Tongue (tissue), 2 donors: ENCODE data around the gene SPEF1. TPM values are rescaled to one million over a fixed set of nuclear protein-coding genes. Genes with fewer than 3 reads are reported as not detected.
"Not testable (repeated sequence)": the region's sequence is repeated elsewhere in the genome, so short reads cannot be mapped to it uniquely, and the experiment has no call there.

ENCODE experiments used
- DNase-seq: peaks from one replicate; pipeline ENCODE4 v3.0.0-alpha.2; 2015
- total RNA-seq: library from RNA; depleted of rRNA; stranded (reverse); fragments of >200 nt; gene quantifications from one replicate; pipeline ENCODE4 v1.2.3, GENCODE V29; 2014

SPEF1 gene
- total RNA-seq, 1 donor from 2014 or later = not detected

DNA sequence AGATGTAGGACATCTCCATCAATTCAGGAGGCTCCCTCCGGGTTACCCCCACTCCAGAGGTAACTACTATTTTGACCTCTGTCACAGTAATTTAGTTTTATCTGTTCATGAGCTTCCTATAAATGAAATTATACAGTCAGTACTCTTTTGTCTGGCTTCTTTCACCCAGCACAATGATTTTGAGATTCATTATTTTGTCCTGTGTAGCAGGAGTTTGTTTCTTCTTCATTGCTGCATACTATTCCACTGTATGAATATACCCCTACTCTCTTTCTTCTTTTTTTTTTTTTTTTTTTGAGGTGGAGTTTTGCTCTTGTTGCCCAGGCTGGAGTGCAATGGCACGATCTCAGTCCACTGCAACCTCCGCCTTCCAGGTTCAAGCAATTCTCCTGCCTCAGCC is 27.3 kb upstream of the SPEF1 start:
- DNase-seq = no peak

DNA sequence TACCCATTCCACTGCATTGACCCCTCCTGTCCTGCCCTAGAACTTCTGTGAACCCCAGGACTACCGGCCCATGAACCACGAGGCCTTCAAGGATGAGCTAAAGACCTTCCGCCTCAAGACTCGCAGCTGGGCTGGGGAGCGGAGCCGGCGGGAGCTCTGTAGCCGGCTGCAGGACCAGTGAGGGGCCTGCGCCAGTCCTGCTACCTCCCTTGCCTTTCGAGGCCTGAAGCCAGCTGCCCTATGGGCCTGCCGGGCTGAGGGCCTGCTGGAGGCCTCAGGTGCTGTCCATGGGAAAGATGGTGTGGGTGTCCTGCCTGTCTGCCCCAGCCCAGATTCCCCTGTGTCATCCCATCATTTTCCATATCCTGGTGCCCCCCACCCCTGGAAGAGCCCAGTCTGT is 23.5 kb upstream of the SPEF1 start:
- no peak for DNase-seq

DNA sequence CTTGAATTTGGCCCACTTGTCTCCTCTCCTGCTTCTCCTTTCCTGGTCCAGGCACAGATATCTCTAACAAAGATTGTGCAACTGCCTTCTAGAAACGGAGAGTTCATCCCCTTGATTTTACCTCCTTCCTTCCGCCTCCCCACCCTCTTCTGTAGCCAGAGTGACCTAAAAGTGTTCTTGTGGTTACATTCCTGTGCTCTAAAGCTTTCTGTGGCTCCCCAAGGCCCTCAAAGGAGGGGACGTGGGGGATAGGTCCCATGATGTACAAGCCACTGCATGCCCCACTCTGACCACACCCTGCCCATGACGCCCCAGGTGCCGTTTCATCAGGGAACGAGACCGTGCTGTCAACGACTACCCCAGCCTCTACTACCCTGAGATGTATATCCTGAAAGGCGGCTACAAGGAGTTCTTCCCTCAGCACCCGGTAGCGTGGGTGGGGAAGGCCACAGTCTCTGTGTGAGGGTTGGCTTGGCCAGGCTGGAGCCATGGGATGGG is 23.1 kb upstream of the SPEF1 start:
- DNase-seq = no peak

DNA sequence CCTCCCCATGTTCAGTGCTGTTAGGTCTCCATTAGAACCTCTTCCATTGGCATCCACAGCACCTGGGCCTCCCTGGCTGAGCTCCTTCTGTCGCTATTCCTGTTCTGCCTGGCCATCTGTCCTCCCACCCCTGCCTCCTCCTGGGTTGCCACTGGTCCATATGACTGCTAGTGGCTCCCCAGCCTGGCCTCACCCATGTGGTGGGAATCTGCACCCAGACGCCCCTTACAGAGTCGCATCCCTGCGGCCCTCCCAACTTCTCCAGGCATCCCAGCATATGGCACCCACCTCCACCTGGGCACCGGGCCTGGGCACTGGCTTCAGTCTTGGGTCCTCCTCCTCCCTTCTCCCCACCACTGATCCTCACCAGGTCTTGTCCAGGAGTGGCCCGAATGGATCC is 22.6 kb upstream of the SPEF1 start:
- no peak for DNase-seq

DNA sequence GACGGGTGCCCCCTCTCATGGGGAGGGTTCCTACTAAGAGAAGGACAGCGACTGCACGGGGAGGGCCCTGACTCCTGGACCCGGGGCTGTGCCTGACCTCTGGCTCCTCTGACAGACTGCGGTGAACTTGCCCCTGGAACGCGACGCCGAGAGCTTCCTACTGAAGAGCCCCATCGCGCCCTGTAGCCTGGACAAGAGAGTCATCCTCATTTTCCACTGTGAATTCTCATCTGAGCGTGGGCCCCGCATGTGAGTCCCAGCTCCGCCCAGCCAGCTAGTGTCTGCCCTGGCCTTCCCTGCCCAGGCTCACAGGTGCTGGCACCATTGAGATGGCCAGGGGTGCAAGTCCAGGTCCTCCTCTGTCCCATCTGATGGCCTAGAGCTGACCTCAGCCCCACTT is 22.0 kb upstream of the SPEF1 start:
- no peak for DNase-seq

DNA sequence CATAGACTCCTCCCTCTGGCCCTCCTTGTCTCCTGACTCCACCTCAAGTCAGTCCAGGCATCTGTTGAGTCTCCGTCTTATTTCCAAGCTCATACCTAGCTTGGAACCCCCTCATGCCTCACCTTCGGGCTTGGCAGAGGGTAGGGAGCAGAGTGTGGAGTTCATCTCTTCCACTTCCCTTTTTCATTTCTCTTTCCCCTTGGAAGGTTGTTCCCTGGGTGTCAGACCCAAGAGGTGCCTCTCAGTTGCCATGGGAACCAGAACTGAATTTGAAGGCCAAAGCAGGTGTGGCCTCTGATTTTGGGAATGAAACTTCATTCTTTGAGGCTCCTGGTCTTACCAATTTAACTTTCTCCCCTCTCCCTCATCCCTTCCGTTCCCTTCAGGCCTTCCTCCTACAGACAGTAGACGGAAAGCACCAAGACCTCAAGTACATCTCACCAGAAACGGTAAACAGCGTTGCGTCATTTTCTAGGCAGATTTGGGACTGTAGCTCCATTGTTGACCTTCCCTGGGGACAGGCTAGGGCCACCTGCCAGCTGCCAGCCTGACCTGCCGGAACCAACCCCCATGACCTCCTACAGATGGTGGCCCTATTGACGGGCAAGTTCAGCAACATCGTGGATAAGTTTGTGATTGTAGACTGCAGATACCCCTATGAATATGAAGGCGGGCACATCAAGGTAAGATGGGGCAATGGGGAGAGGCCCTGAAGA is 21.4 kb upstream of the SPEF1 start:
- no peak for DNase-seq

DNA sequence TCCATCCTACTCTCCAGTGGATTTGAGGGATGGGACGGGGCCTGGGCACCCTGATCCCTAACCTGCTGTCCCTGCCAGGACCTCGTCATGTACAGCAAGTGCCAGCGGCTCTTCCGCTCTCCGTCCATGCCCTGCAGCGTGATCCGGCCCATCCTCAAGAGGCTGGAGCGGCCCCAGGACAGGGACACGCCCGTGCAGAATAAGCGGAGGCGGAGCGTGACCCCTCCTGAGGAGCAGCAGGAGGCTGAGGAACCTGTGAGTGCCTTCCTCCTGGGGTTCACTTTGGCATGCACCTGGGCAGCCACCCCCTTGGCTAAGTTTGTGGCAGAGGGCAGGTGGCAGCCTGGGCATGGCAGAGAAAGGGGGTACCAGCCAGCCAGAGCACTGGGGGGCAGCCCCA is 20.6 kb upstream of the SPEF1 start:
- no peak for DNase-seq

DNA sequence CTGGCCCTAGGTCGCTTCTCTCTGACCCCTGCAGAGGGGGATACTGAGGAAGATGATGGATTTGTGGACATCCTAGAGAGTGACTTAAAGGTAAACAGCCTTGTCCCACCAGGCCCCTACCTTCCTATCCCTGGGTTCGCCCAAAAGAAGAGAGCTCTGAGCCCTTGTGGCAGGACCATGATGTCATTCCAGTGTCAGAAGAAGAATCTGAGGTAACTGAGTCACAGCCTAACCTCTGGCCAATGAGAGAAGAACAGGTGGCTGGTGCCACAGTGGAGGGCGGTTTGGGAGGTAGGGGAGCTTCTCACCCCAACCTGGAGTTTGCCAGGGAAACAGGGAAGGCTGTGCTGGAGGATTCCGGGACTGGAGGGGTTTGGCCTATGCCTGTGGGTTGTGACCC is 20.1 kb upstream of the SPEF1 start:
- no peak for DNase-seq

DNA sequence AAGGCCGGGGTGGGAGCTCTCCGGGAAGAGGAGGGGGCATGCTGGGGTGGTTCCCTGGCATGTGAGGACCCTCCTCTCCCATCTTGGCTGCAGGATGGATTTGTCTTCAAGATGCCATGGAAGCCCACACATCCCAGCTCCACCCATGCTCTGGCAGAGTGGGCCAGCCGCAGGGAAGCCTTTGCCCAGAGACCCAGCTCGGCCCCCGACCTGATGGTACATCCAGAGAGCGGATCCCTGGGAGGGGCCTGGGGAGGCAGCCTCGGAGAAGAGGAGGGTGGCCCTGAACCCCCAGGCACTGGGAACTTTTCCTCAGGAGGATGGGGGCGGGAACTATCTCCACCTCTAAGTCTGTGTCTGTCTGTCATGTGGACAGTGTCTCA is 19.6 kb upstream of the SPEF1 start:
- no peak for DNase-seq

DNA sequence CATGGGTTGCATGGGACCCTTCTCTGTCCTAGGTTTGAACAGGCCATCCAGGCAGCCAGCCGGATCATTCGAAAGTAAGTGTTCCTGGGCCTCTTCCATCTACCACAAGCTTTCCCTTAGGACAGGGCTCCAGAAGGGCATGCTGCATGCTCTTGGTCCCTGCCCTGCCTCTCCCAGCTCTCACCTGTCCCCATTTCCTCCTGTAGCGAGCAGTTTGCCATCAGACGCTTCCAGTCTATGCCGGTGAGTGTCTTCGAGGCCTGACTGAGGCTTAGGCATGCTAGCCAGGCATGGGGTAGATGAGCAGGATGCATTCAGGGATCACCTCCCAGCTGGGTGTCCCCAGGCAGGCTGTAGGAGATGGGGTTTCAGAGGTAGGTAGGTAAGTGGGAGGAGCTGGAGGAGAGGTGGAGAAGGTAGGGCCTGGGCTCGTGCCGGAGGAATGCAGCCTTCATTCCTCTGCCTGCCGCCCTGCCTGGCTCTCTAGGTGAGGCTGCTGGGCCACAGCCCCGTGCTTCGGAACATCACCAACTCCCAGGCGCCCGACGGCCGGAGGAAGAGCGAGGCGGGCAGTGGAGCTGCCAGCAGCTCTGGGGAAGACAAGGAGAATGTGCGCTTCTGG is 19.1 kb upstream of the SPEF1 start:
- no peak for DNase-seq

DNA sequence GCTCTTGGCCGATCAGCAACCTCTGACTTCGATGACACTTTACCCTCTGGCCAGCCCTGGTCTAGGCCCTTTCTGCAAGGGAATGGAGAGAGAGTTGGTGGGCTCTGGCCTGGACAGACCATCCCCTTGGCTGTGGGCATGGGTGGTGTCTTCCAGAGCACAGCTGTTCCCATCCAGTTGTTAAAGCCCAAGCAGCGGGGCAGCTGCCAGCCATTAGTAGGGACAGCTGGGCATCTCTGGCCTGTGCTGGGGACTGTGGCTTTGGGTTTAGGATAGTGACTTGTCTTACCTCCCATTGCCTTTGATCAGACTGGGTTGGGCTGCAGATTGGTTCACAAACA is 17.6 kb upstream of the SPEF1 start:
- peak; percentile 96 for DNase-seq

DNA sequence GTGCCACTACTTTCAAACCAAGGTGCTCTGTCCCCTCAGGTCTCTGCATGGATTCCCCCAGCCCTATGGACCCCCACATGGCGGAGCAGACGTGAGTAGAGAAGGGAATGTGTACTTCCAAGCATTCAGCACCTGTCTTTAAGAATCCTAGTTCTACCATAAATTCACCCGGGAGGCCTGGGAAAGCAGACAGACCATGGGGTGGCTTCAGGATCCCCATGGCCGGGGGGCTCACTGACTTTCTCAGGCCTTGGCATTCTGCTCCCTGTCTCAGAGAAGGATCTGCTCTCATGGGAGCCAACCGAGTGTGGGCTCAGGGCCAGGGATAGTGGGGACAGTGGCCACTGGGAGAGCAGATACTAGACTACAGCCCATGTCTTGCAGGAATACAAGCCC is 17.1 kb upstream of the SPEF1 start:
- DNase-seq = no peak

DNA sequence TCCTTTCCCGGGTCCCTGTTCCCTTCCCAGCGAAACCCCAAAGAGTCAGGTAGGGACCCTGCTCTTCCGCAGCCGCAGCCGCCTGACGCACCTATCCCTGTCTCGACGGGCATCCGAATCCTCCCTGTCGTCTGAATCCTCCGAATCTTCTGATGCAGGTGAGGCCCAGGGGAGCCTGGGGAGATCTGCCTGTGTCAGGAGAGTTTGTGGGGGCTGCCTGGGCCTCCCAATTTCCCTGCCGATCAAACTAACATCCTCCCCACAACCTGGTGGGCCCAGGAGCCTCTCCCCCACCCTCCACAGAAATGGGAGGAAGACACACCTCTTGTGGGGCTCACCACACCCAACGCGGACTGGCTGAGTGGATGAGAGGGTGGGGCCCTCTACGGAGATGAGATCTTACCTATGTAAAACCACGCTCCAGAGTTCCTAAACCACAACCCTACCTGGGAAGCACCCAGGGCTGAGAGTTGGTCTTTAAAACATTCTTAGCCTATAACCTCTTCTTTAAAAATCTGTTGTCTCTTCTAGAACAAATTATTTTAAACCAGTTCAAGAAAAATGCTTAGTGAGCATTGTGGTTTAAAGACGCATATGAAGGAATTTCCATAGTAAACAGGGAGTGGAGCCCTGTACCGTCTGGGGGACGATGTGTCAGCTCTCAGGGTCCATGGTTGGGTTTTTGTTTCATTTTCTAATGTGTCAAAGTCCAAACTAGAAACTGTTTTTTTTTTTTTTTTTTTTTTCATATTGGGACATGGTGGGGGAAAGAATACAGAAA is 16.5 kb upstream of the SPEF1 start:
- DNase-seq = no peak

DNA sequence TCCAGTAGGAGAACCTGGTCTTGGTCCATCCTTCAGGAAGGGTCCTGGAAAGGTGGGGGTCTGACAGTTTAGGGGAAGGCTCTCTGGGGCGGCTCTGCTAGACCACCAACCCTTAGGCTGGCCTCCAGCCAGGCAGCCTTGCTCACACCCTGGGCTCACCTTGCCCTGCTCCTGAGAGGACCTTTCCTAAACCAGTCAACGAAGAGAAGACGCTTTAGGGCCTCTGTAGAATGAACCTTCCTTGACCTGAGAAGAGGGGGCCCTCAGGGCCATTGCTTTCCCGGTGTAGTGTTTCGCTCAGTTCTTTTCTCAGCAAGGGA is 15.9 kb upstream of the SPEF1 start:
- DNase-seq = no peak

DNA sequence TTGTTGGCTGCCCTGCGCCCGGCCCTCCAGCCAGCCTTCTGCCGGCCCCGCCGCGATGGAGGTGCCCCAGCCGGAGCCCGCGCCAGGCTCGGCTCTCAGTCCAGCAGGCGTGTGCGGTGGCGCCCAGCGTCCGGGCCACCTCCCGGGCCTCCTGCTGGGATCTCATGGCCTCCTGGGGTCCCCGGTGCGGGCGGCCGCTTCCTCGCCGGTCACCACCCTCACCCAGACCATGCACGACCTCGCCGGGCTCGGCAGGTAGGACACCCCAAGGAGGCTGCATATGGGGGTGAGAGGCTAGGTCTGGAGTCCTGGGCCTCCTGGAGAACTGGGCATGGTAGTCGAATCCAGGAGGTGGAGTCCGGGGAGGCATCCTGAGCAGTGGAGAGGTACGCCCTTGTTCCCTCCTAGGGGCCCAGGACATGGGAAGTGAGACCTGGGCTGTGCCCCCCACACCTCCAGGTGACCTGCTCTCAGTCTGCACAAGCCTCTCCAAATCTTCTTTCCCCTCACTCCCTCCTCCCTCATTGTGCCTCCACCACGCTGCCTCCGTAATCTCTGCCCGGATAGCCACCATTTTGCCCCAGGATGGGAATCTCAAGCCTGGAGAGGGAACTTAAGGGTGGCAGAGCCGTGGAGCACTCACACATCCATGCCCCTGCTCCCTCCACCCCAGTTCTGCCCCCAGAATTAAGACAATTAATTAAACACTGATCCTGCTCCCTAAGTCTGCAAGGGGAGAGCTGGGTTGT is 15.4 kb upstream of the SPEF1 start:
- no peak for DNase-seq

DNA sequence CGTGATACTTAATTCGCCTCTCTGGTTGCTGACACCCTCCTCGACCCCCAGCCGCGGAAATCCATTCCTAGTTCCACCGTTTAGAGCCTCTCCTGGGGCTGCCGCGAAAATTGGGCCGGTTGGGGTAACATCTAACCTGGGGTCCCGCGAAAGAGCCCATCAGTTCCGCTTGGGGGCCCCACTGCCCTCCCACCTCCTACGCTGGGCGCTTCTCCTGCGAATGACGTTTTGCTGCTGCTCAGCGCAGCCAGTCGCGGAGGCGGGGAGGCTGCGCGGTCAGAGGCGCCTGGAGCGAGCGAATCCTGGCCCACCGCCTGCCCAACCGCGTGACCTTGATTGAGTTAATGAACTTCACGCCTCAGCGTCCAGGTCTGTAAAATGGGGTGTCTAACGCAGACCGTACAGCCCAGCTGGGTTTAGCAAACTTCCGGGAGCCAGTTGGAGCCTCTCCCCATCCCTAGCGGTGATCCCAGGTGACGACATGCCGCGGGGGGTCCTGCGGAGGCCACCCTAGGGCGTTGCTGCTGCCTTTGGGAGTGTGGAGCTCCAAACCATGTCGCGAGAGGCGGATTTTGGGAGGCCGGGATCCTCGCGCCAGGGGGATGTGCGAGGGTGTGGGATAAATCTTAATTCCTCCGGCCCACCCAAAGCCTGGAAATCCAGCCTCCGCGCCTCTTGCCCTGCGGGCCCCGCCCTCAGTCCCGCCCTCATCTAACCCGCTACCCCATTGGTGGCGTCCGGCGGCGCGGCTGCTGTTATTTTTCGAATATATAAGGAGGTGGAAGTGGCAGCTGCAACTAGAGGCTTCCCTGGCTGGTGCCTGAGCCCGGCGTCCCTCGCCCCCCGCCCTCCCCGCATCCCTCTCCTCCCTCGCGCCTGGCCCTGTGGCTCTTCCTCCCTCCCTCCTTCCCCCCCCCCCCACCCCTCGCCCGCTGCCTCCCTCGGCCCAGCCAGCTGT is 14.5 kb upstream of the SPEF1 start, which contains the start of gene CDC25B:
Gene CDC25B (plus strand): TSS at position 800 of the 958 bp plus-strand sequence. CDS start 222 bp downstream, outside the sequence.
- peak; percentile 99 for DNase-seq

DNA sequence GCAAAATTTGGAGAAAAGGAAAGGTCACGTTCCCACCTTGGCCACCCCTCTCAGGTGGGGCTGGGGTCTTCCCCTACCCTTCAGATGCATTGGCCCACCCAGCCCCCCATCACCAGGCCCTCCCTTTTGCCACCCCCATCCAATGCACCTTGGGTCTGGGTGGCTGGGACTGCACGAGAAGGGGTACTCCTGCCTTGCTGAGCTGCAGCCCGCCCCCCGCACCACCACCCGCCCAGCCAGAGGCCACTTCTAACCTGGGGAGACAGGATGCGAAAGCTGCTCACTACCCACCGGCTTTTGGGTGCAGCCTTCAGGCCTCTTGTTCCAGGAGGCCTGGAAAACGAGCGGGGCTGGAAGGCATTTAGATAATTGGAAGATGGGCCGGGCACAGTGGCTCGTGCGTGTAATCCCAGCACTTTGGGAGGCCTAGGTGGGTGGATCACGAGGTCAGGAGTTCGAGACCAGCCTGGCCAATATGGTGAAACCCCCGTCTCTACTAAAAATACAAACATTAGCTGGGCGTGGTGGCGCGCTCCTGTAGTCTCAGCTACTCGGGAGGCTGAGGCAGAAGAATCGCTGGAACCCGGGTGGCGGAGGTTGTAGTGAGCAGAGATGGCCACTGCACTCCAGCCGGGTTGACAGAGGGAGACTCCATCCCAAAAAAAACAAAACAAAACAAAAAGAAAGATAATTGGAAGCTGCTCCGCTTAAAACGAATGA is 13.6 kb upstream of the SPEF1 start:
- DNase-seq = no peak

DNA sequence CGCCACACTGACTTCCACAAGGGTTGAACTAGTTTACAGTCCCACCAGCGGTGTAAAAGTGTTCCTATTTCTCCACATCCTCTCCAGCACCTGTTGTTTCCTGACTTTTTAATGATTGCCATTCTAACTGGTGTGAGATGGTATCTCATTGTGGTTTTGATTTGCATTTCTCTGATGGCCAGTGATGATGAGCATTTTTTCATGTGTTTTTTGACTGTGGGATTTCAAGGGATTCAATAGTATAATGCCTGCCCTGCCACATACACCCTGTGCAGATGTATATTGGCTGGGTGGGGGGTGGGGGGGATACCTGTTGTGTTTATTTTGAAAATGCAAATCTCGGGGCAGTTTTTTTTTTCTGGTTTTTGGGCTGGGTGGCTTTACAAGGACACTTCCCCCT is 12.9 kb upstream of the SPEF1 start:
- not testable (repeated sequence) for DNase-seq

DNA sequence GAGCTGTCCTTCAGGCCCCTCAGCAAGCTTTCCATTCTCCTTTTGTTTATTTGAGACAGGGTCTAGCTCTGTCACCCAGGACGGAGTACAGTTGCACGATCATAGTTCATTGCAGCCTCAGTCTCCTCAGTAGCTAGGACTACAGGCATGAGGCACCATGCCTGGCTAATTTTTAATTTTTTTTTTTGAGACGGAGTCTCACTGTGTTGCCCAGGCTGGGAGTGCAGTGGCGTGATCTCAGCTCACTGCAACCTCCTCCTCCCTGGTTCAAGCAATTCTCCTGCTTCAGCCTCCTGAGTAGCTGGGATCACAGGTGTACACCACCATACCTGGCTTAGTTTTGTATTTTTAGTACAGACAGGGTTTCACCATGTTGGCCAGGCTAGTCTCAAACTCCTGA is 8.0 kb upstream of the SPEF1 start:
- DNase-seq = not testable (repeated sequence)

DNA sequence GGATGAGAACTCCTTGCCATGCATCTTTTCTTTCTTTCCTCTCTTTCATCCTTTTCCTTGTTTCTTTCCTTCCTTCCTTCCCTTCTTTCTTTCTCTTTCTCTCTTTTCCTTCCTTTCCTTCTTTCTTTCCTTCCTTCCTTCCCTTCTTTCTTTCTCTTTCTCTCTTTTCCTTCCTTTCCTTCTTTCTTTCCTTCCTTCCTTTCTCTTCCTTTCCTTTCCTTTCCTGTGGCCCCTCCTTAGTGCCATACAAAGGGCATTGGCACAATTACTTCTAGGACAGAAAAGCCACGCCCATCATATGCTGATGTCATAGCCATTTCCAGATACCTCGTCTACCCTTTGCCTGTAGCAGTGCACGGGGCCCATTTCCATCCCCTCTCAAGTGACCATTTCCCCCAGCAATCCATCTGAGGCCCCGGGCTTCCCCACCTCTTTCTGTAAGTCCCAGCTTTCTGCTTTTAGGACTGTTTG is 7.5 kb upstream of the SPEF1 start:
- no peak for DNase-seq
